GM12801 (cell line): ENCODE results near the gene NCKAP5L.

Experiments used
- TF ChIP-seq, protein P1 (sequence below): IDR thresholded peaks from one replicate; pipeline ENCODE4 v1.5.1; 2011; ENCODE audit warnings: control low read depth; ENCODE audit not compliant: insufficient read length; ENCODE audit errors: extremely low read depth

Gene NCKAP5L

DNA sequence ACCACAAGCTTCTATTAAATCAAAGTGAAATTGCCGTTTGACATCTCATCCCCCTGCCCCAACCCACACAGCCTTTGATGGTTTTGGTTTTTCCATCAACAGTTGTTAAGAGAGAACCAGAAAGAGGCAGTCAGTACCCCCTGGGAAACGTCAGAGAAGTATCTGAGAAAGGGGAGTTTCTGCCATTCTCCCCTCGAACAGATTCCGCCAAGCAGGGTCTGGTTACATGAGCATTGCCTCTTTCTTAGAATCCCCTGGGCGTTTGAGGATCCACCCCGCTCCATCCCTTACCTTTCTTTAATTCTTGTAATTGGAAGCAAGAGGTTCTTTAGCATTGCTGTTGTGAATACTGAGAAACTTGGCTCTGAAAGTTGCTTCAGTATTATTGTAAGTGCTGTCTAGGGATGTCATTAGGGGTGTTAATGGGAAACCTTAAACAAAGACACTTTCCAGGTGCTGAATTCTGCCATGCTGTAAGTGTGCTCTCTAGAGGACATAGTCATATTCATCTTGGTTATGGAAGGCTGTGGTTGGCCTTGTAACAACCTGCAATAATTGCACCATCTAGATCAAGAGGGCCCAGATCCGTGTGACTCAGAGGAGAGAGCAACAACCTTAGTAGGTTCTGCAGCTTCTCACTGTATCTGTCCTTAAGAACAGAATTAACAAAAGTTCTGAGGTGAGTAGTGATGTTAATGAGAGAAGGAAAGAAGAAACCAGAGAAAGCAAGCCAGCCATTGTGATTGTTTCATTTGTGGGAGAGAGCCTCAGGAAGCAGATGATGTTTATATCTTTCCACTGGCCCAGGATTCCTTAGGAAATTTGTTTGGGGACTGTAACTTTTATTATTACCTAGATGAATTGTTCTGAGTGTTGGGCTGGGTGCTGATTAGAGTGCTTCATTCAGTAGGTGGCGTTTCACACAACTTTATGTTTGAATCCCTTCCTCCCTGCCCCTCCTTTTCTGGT lies 77.9 kb downstream of the NCKAP5L start:
- TF ChIP-seq, protein P1, sequence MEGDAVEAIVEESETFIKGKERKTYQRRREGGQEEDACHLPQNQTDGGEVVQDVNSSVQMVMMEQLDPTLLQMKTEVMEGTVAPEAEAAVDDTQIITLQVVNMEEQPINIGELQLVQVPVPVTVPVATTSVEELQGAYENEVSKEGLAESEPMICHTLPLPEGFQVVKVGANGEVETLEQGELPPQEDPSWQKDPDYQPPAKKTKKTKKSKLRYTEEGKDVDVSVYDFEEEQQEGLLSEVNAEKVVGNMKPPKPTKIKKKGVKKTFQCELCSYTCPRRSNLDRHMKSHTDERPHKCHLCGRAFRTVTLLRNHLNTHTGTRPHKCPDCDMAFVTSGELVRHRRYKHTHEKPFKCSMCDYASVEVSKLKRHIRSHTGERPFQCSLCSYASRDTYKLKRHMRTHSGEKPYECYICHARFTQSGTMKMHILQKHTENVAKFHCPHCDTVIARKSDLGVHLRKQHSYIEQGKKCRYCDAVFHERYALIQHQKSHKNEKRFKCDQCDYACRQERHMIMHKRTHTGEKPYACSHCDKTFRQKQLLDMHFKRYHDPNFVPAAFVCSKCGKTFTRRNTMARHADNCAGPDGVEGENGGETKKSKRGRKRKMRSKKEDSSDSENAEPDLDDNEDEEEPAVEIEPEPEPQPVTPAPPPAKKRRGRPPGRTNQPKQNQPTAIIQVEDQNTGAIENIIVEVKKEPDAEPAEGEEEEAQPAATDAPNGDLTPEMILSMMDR, result no peak

DNA sequence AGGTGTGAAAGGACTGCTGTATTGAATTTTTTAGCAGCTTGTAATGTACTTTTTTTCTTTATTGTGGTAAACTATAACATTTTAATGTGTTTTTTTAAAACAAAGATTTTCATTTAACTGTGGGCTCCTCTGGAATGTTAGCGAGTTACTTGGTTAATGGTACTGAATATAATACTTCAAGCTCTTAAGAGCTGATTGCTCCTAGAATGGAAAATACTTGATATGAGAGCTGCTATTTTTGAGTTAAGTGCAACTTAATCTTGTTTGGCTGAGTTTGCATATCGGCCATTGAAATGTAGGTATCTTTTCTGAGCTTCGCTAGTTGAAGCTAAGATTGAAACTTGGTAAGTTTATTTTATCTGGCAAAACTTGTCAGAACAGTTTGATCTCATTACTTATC lies 79.4 kb downstream of the NCKAP5L start:
- TF ChIP-seq, protein P1, result no peak

DNA sequence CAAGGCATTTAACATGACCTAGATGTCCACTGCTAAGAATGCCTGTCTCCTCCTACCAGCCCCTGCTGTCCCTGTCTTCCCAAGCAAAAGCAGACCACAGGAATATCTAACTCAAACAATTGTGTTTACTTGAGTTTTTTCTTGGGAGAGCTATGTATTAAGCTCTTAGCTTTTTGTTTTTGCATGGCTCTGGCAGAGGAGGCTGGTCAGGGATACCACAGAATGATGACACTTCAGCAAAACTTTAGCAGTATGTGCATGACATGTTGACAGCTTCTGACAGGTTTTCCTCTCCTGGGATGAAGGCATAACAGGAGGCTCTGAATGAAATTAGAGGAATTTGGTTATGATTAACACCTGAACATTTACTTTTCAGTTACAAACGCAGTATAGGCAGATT lies 79.9 kb downstream of the NCKAP5L start:
- TF ChIP-seq, protein P1, result no peak

DNA sequence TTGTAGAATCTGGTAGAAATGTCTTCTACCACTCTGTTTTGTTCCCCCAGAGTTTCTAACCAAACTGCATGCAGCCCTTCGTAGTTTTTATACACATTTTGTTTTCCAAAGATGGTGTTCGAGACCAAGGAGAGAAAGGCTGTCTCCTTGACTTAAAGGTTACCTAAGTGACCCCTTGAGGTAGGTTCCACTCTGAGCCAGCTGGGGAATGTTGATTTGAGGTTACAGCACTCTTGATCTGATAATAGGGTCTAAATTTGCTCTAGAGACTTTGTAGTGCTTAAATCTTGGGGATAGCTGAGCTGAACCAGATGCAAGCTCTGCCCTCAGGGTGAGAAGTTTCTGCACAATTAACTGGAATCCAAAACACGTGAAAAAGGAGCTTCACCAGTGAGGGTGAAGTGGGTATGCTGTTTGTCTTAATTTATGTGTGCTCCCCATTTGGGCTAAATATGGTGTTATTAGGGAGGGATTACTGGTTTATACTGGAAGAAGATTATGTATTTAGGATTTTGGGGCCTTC lies 83.8 kb downstream of the NCKAP5L start:
- TF ChIP-seq, protein P1, result no peak

DNA sequence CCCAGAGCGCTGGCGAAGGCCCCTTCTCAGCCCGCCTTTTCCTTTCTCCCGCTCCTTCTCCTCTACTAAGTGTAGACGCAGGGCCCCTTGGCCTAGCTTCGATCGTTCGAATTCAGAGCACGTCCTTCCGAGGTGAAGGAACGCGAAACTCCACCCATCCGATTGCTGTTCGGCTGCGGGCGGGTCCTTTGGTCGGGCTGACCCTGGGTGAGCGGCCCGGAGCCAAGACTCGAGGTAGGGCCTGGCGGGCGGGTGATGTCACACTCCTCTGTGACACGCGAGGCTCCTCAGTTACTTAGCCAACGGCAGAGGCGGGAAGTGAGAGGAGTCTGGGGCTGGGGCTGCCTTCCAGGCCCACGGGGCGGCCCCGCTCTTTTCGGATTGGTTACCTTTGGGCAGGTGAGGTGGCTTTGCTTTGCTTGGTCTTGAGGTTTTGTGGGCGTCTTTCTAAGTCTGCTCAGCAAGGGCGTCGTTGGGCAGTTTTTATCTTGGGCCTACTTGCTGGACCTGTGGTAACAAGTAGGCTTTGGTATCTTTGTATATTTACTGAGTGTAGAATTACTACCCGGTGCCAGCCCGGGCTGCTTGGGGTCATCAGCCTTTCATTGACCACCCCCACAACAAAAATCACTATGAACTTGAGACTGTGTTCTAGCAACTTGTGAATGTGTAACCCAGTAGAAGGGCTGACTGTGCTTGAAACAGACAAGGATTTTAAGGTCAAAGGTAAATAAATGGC lies 86.2 kb downstream of the NCKAP5L start:
- TF ChIP-seq, protein P1, result no peak
